ENCODE data around the gene ABCB8.
A peak's percentile ranks its signal among the peaks of the same experiment; 100 is the strongest.

ABCB8 gene

DNA sequence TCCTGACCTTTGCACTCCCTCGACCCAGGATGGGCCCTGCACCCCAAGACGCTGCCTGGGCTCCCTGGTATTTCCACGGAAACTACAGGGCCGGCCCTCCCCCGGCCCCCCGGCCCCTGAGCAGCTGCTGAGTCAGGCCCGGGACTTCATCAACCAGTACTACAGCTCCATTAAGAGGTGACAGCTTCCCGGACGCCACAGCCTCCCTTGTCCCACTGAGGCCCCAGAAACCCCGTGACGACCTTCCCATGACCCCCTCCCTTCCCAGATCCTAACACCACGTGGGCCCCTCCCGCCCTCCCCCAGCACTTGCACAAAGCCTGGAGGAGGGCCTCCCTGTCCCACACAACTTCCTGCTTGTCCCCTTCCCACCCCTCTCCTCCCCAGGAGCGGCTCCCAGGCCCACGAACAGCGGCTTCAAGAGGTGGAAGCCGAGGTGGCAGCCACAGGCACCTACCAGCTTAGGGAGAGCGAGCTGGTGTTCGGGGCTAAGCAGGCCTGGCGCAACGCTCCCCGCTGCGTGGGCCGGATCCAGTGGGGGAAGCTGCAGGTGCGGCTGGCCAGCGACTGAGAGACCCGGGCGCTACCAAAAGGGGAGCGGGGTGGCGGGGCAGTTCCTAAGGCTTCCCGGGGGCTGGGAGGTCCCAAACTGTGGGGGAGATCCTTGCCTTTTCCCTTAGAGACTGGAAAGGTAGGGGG is 31.7 kb upstream of the ABCB8 start:
- H3K4me3 ChIP-seq: no peak overlapping the region
- H3K27ac ChIP-seq: no peak overlapping the region

DNA sequence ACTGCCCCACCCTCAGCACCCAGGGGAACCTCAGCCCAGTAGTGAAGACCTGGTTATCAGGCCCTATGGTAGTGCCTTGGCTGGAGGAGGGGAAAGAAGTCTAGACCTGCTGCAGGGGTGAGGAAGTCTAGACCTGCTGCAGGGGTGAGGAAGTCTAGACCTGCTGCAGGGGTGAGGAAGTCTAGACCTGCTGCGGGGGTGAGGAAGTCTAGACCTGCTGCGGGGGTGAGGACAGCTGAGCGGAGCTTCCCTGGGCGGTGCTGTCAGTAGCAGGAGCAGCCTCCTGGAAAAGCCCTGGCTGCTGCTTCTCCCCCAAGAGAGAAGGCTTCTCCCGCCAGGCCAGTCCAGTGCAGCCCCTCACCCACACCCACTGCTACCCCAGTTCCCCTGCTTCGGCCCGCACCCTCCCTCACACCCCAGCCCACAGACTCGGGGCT is 31.2 kb upstream of the ABCB8 start:
- no peak overlapping the region for H3K4me3 ChIP-seq
- no peak overlapping the region for H3K27ac ChIP-seq

DNA sequence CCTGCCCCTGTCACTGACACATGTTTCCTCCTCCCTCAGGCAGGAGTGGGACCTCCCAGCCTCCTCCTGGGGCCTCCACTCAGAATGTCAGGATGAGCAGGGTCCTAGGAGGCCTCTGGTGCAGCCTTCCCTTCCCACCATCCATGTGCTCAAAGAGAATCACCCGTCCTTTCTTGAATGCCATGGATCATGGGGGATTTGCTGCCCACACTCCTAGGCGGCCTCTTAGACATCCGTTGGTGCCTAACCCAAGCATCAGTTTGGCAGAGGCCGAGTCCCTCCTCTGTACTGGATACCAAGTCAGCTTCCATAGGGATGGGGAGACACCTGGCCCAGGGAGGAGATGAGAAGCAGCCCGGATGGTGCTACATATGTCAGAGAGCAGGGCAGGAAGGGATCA is 30.4 kb upstream of the ABCB8 start:
- Histone ChIP-seq H3K27ac (no peak overlapping the region), H3K4me3 (no peak overlapping the region)

DNA sequence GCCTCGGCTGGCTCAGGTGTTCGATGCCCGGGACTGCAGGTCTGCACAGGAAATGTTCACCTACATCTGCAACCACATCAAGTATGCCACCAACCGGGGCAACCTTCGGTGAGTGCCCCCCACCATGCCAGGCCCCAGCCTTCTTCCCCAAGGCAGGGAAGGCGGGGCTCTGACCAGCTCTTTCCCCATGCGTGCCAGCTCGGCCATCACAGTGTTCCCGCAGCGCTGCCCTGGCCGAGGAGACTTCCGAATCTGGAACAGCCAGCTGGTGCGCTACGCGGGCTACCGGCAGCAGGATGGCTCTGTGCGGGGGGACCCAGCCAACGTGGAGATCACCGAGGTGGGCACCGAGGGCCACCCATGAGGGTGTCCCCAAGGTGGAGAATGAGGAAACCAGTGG is 29.9 kb upstream of the ABCB8 start:
- Histone ChIP-seq H3K27ac (no peak overlapping the region), H3K4me3 (no peak overlapping the region)

DNA sequence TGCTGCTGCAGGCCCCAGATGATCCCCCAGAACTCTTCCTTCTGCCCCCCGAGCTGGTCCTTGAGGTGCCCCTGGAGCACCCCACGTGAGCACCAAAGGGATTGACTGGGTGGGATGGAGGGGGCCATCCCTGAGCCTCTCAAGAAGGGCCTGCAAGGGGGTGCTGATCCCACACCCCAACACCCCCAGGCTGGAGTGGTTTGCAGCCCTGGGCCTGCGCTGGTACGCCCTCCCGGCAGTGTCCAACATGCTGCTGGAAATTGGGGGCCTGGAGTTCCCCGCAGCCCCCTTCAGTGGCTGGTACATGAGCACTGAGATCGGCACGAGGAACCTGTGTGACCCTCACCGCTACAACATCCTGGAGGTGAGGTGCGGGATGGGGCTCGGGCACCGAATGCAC is 29.2 kb upstream of the ABCB8 start:
- H3K27ac ChIP-seq: no peak overlapping the region
- no peak overlapping the region for H3K4me3 ChIP-seq

DNA sequence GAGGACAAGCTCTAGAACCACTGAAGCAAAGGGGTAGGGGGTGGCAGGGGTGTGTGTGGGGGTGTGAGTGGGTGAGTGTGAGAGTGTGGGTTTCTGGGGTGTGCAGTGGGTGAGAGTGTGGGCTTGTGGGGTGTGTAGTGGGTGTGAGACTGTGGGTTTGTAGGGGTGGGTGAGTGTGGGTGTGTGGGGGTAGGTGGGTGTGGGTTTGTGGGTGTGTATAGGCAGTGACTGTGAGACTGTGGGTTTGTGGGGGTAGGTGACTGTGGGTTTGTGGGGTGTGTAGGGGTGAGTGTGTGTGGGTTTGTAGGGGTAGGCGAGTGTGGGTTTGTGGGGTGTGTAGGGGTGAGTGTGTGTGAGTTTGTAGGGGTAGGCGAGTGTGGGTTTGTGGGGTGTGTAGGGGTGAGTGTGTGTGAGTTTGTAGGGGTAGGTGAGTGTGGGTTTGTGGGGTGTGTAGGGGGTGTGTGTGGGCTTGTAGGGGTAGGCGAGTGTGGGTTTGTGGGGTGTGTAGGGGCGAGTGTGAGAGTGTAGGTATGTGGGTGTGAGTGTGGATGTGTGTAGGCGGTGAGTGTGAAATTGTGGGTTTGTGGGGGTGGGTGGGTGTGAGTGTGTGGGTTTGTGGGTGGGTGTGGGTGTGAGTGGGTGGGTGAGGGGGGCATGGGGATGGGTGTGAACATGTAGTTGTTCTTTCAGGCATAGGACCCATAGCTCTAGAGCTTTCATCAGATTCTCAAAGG is 28.6 kb upstream of the ABCB8 start:
- no peak overlapping the region for H3K4me3 ChIP-seq
- H3K27ac ChIP-seq: no peak overlapping the region

DNA sequence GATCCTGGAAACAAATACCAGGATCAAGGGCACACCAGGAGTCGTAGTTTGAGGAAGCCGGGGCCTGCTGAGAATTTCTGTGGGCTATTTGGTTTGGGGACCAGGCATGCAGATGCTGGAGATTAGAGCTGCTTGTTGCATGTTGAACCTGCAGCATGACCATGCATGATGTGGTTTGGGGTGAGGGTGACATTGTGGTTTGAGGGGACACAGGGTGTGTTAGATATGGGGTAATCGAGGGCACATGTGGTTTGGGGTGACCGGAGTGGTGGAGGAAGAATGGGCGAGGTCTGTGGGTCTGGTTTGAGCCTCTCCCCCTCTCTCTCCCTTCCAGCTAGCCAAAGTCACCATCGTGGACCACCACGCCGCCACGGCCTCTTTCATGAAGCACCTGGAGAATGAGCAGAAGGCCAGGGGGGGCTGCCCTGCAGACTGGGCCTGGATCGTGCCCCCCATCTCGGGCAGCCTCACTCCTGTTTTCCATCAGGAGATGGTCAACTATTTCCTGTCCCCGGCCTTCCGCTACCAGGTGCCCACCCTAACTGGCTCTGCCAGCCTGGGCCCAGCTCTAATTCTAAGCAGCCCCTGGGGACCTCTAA is 27.3 kb upstream of the ABCB8 start:
- no peak overlapping the region for H3K27ac ChIP-seq
- H3K4me3 ChIP-seq: no peak overlapping the region

DNA sequence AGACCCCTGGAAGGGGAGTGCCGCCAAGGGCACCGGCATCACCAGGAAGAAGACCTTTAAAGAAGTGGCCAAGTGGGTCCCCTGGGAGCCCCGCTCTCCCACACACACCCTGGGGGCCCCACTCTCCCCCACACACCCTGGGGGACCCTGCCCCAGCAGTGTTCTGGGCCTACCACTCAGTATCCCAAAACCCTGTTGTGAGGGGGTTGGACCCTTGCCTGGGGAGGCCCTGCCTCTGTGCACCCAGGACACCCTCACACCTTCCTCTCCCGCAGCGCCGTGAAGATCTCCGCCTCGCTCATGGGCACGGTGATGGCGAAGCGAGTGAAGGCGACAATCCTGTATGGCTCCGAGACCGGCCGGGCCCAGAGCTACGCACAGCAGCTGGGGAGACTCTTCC is 26.7 kb upstream of the ABCB8 start:
- no peak overlapping the region for H3K27ac ChIP-seq

DNA sequence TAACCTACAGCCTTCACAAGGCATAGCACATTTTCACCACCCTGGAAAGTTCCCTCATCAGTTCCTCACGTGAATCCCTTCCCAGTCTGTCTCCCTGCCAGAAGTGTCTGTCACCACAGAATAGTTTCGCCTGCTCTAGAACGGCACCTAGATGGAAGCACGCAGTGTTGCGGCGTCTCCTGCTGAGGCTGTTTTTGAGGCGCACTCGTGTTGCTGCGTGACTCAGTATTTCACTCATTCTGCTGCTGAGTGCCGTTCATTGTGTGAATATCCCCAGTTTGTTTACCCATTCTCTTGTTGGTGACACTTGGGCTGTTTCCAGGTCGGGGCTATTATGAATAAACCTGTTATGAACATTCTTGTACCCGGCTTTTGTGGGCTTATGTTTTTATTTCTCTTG is 24.7 kb upstream of the ABCB8 start:
- Histone ChIP-seq H3K4me3 (no peak overlapping the region), H3K27ac (no peak overlapping the region)

More for the DNA sequence above, 26.7 kb upstream of the ABCB8 start:
- H3K4me3 ChIP-seq: no peak overlapping the region

DNA sequence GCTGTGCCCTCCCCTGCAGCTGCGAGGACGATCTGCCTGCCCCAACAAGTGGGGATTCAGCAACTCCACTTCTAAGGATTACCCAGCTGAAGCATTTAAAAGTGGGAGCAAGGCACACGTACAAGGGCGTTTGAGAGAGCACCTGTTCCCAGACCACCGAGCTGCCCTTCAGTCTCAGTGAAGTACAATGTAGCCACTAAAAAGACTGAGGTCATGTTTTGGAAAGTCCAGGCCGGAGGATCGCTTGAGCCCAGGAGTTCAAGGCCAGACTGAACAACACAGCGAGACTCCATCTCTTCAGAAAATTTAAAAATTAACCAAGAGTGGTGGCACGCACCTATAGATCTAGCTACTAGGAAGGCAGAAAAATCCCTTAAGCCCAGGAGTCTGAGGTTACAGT is 22.7 kb upstream of the ABCB8 start:
- Histone ChIP-seq H3K27ac (no peak overlapping the region), H3K4me3 (no peak overlapping the region)

DNA sequence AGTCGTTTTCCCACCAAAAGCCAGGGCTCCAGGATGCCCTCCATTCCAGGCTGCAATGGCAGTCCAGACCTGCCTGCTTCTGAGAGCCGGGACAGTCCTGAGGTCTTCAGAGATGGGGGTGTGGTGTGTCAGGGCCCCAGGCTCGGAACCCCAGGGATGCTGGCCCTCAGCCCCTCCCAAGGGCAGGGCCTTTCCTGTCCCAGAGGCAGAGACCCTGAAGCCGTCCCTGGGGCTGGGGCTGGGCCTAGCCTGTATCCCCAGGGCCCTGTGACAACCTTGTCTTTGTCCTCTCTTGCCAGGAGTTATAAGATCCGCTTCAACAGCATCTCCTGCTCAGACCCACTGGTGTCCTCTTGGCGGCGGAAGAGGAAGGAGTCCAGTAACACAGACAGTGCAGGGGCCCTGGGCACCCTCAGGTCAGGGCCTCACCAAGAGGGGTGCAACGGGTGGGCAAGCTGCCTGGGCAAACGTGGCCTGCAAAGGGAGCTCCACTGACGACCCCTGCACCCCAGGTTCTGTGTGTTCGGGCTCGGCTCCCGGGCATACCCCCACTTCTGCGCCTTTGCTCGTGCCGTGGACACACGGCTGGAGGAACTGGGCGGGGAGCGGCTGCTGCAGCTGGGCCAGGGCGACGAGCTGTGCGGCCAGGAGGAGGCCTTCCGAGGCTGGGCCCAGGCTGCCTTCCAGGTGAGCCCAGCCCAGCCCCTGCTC is 21.5 kb upstream of the ABCB8 start:
- Histone ChIP-seq H3K4me3 (no peak overlapping the region), H3K27ac (peak overlapping the region in 9 of 21 experiments; percentile 11 to 75 (median 41))

DNA sequence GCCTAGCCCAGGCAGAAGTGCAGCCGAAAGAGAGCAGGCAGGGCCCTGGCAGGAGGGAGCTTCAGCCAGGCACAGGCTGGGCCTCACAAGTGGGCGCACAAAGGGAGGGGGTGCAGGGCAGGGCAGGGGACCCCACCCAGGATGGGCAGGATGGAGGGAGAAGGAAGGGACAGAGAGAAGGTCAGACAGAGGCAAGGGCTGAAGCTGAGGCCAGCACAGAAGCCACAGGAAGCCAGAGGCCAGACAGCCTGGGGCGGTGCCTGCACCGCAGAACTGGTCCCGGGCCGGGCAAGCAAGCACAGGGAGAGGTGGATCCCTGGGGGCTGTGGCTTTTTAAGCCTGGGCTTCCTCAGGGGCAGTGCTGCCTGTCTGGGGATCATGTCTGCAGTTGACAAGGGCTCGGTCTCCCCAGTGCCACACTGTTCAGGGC is 20.8 kb upstream of the ABCB8 start:
- peak overlapping the region in 12 of 21 experiments; percentile 11 to 75 (median 41) for H3K27ac ChIP-seq
- no peak overlapping the region for H3K4me3 ChIP-seq

DNA sequence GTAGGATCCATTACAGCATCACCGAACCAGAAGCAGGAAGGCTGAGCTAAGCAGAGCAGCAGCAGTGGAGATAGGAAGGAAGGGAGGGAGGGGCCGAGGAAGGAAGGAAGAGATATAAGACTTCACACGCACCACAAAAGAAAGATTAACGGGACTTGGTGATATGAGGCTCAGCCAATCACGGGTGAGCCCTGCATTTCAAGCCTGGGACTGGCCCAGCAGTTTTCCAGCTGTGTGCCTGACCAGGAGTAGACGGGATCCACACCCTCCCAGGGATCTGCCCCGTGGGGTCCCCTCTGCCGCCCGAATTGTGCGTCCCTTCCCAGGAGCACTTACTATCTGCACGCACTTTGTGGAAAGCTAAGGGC is 20.1 kb upstream of the ABCB8 start:
- H3K4me3 ChIP-seq: peak overlapping the region in 2 of 7 experiments; percentile 4 to 15
- peak overlapping the region in 8 of 21 experiments; percentile 0 to 75 (median 56) for H3K27ac ChIP-seq

DNA sequence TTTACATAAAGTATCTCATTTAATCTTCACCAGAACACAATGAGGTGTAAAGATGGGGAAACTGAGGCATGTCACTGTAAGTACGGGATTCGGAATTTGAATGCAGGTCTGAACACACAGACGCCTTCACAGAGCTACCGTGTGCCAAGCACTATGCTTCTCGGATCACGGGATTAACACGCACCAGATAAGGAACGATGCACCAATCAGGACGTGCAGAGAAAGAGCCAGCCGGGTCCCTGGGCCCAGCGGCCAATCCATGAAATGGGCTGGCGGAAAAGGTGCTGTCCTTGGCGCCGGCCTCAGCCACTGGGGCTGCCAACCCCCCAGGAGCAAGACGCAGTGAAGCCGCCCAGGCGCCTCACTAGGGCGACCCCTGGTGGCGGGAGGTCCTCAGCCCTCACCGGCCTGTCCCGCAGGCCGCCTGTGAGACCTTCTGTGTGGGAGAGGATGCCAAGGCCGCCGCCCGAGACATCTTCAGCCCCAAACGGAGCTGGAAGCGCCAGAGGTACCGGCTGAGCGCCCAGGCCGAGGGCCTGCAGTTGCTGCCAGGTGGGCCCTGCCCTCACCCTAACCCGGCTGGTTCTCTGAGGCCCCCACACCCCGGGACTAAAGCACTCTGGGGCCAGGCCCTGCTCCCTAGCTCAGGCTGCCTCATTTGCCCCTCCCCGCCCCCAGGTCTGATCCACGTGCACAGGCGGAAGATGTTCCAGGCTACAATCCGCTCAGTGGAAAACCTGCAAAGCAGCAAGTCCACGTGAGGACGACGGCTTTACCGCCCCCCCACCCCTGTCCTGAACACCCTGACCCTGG is 19.5 kb upstream of the ABCB8 start:
- Histone ChIP-seq H3K4me3 (peak overlapping the region in 2 of 7 experiments; percentile 4 to 15), H3K27ac (peak overlapping the region in 8 of 21 experiments; percentile 0 to 75 (median 58))

DNA sequence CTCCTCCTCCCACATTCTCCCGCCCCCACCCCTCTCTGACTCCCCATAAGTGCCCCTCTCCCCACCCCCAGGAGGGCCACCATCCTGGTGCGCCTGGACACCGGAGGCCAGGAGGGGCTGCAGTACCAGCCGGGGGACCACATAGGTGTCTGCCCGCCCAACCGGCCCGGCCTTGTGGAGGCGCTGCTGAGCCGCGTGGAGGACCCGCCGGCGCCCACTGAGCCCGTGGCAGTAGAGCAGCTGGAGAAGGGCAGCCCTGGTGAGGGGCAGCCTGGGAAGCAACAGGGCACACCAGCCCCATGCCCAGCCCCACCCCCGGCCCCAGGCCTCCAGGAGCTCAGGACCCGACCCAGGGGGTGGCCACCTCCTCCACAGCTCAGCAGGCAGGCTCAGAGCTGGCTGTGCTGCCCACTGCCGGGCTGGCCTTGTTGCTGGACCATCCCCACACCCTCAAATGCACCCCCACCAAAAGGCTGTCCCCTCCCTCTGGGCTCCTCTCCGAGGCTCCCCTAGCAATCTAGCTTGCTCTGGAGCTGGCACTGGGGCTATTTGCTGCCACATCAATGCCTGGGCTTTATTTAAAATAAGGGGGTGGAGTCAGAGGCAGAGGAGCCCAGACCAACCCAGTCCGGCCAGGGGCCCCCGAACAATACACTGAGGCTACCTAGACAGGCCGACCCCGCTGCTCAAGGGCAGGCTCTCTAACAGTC is 18.8 kb upstream of the ABCB8 start:
- Histone ChIP-seq H3K4me3 (no peak overlapping the region), H3K27ac (peak overlapping the region in 5 of 21 experiments; percentile 1 to 75 (median 61))

DNA sequence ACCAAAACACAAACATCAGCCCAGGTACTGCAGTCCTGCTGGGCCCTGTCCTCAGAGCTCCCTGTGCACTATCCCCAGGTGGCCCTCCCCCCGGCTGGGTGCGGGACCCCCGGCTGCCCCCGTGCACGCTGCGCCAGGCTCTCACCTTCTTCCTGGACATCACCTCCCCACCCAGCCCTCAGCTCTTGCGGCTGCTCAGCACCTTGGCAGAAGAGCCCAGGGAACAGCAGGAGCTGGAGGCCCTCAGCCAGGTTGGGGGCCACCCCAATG is 18.3 kb upstream of the ABCB8 start:
- H3K4me3 ChIP-seq: no peak overlapping the region
- H3K27ac ChIP-seq: peak overlapping the region in 4 of 21 experiments; percentile 18 to 72 (median 51)

DNA sequence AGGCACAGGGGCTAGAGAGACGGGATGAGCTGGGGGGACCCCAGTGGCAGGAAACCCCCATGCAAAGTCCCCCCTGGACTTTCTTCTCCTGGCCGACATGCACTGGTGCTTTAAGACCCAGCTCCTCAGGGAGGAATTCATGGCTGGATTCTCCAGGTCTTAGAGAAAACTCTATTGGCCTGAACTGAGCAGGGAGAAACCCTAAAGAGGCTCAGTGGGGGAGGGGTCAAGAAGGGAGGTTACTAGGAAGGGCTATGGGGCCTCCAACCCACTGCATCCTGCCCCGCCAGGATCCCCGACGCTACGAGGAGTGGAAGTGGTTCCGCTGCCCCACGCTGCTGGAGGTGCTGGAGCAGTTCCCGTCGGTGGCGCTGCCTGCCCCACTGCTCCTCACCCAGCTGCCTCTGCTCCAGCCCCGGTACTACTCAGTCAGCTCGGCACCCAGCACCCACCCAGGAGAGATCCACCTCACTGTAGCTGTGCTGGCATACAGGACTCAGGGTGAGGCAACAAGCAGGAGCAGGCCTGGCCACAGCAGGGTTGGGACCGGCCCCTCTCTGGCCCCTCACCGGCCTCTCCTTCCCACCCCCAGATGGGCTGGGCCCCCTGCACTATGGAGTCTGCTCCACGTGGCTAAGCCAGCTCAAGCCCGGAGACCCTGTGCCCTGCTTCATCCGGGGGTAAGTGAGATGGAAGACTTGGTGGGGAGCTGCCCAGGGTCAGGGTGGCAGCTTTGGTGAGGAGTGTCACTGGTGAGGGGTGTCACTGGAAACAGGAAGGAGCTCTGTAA is 17.7 kb upstream of the ABCB8 start:
- H3K27ac ChIP-seq: peak overlapping the region in 7 of 21 experiments; percentile 1 to 72 (median 47)
- H3K4me3 ChIP-seq: no peak overlapping the region

DNA sequence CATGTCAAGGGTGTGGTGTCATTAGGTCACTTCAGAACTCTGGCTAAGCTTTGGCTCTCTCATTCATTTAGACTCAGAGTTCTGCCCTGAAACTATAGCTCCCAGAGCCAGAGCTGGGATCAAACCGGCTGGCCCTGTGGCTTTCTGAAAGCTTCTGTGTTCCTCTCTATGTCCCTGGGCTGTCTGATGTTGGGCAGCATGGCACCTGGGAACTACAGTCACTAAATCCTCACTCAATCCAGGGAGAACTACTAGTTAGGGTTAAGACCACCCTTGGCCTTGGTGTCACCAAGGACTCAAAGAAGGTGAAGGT is 17.2 kb upstream of the ABCB8 start:
- Histone ChIP-seq H3K4me3 (no peak overlapping the region), H3K27ac (peak overlapping the region in 3 of 21 experiments; percentile 1 to 72 (median 55))

All from skin epidermis (tissue), 12 donors.